Measurements from ENCODE around the gene TXNDC16.
"Not testable (repeated sequence)": the region's sequence is repeated elsewhere in the genome, so short reads cannot be mapped to it uniquely, and the experiment has no call there.

The TXNDC16 gene

GRCh38 chr14:52552063-52552988 lies at the start of gene TXNDC16, which contains the start of gene GPR137C:
Gene TXNDC16 (minus strand): TSS chr14:52552505. CDS start chr14:52543557, 8,948 bp downstream.
Gene GPR137C (plus strand): TSS chr14:52552836. CDS start chr14:52553148, 312 bp downstream.
- DNase-seq, result peak; percentile 99

- DNase-seq, result no peak
Measured at GRCh38 chr14:52599974-52600373, 47.7 kb upstream of the TXNDC16 start.

GRCh38 chr14:52598568-52598967 lies 46.3 kb upstream of the TXNDC16 start:
- no peak for DNase-seq

- no peak for DNase-seq
Measured at GRCh38 chr14:52596861-52597260, 44.6 kb upstream of the TXNDC16 start.

- DNase-seq, result no peak
Measured at GRCh38 chr14:52596320-52596719, 44.0 kb upstream of the TXNDC16 start.

- no peak for DNase-seq
Measured at GRCh38 chr14:52590318-52590717, 38.0 kb upstream of the TXNDC16 start.

- no peak for DNase-seq
Measured at GRCh38 chr14:52589646-52590045, 37.3 kb upstream of the TXNDC16 start.

GRCh38 chr14:52583544-52583943 lies 31.2 kb upstream of the TXNDC16 start:
- DNase-seq, result no peak

GRCh38 chr14:52575858-52576257 lies 23.6 kb upstream of the TXNDC16 start:
- no peak for DNase-seq

- not testable (repeated sequence) for DNase-seq
Measured at GRCh38 chr14:52568454-52568853, 16.1 kb upstream of the TXNDC16 start.

GRCh38 chr14:52563120-52563519 lies 10.8 kb upstream of the TXNDC16 start:
- no peak for DNase-seq

- no peak for DNase-seq
Measured at GRCh38 chr14:52558688-52559087, 6.4 kb upstream of the TXNDC16 start.

- peak; percentile 85 for DNase-seq
Measured at GRCh38 chr14:52553671-52554575, 1.6 kb upstream of the TXNDC16 start.

- peak; percentile 38 for DNase-seq
Measured at GRCh38 chr14:52553002-52553670, 831 bp upstream of the TXNDC16 start.

- DNase-seq, result no peak
Measured at GRCh38 chr14:52551696-52552062, 626 bp downstream of the TXNDC16 start.

GRCh38 chr14:52551205-52551604 lies 1.1 kb downstream of the TXNDC16 start:
- DNase-seq, result no peak

- no peak for DNase-seq
Measured at GRCh38 chr14:52550661-52551060, 1.6 kb downstream of the TXNDC16 start.

- no peak for DNase-seq
Measured at GRCh38 chr14:52547526-52547925, 4.8 kb downstream of the TXNDC16 start.

GRCh38 chr14:52547027-52547426 lies 5.3 kb downstream of the TXNDC16 start:
- no peak for DNase-seq

- DNase-seq, result no peak
Measured at GRCh38 chr14:52546318-52546670, 6.0 kb downstream of the TXNDC16 start.

- DNase-seq, result no peak
Measured at GRCh38 chr14:52545584-52546317, 6.6 kb downstream of the TXNDC16 start.

GRCh38 chr14:52538623-52539022 lies 13.7 kb downstream of the TXNDC16 start:
- DNase-seq, result no peak
